HCT116 (cell line): ENCODE results near the gene CACNA1G. TPM values are rescaled to one million over a fixed set of nuclear protein-coding genes. Genes with fewer than 3 reads are reported as not detected.

Source experiments
- ATAC-seq: fragments of 200-7000 bp; cut with Tn5 transposase; 2 replicates; pipeline ENCODE4 v1.9.1; 2020; ENCODE audit warnings: mild to moderate bottlenecking, moderate library complexity
- BruUV-seq: library from RNA; stranded (reverse); fragments of 400-500 nt; replicated peaks from 2 replicates; lab custom pipeline; 2021; lab: Mats Ljungman, UMichigan
- CTCF ChIA-PET: fragments of 300-600 bp; sonication (Branson Sonifier 250); formaldehyde crosslinking; loops from one replicate; lab custom pipeline; 2021; ENCODE audit warnings: antibody characterized with exemption; lab: Charles Lee
- POLR2A ChIA-PET: fragments of 300-600, 350-600 bp; sonication (Branson Sonifier 250); formaldehyde crosslinking; loops from one replicate; lab custom pipeline; 2021; ENCODE audit warnings: antibody characterized with exemption; lab: Charles Lee
- RAD21 ChIA-PET, 2 experiments: fragments of 300-600 bp; sonication (Branson Sonifier 250); formaldehyde crosslinking; loops; one replicate each; lab custom pipeline; 2023; ENCODE audit warnings: low total read pairs in 2 of 2; ENCODE audit not compliant: uncharacterized antibody in 2 of 2, unreplicated experiment in 2 of 2, low non-redundant PET in 1 of 2; lab: Charles Lee
- DNase-seq: peaks from one replicate; pipeline ENCODE4 v3.0.0-alpha.2; 2010; ENCODE audit warnings: low read depth, low spot score
- H2AFZ ChIP-seq: fragments of 200-600 bp; shearing (Covaris generic), sonication (generic); 2 replicates; pipeline ENCODE4 v1.6.1; 2017; ENCODE audit warnings: low read depth, mixed run types, mixed read lengths, antibody characterized with exemption, low read length; ENCODE audit not compliant: poor library complexity, severe bottlenecking
- H3K27ac ChIP-seq: 2 replicates; pipeline ENCODE4 v1.5.1; 2012; ENCODE audit warnings: low read depth, low read length
- H3K27me3 ChIP-seq: fragments of 200-600 bp; sonication (generic); 2 replicates; pipeline ENCODE4 v1.6.1; 2016; ENCODE audit warnings: mixed run types, low read length, mixed read lengths; ENCODE audit not compliant: insufficient read depth
- H3K36me3 ChIP-seq, 2 experiments: fragments of 200-500 bp in 1 of 2; fragments of 200-600 bp in 1 of 2; sonication (Bioruptor generic) in 1 of 2; sonication (generic) in 1 of 2; 2 replicates each; pipeline versions ENCODE4 v1.5.1 to v1.6.1; 2014 to 2016; ENCODE audit warnings: low read length in 2 of 2, inconsistent platforms in 1 of 2, mixed read lengths in 1 of 2, mixed run types in 1 of 2; ENCODE audit not compliant: insufficient read depth in 2 of 2, control insufficient read depth in 1 of 2
- H3K4me1 ChIP-seq, 2 experiments: fragments of 200-600 bp in 1 of 2; sonication (generic) in 1 of 2; 2 replicates each; pipeline versions ENCODE4 v1.5.1 to v1.6.1; 2012 to 2017; ENCODE audit warnings: low read length in 2 of 2, inconsistent platforms in 1 of 2, mild to moderate bottlenecking in 1 of 2, mixed read lengths in 1 of 2, mixed run types in 1 of 2, moderate library complexity in 1 of 2; ENCODE audit not compliant: insufficient read depth in 2 of 2, control insufficient read depth in 1 of 2
- H3K4me2 ChIP-seq: fragments of 200-600 bp; sonication (generic); 2 replicates; pipeline ENCODE4 v1.6.1; 2017; ENCODE audit warnings: mixed run types, low read length, mixed read lengths
- H3K4me3 ChIP-seq, 2 experiments: fragments of 200-600 bp in 1 of 2; sonication (generic) in 1 of 2; replicated peaks in 1 of 2; 2 replicates each; pipeline ENCODE4 v1.5.1; 2011 to 2016; ENCODE audit warnings: low read length in 2 of 2, control low read depth in 1 of 2, low read depth in 1 of 2, mild to moderate bottlenecking in 1 of 2, mixed read lengths in 1 of 2, mixed run types in 1 of 2
- H3K79me2 ChIP-seq: fragments of 200-600 bp; sonication (generic); 2 replicates; pipeline ENCODE4 v1.6.1; 2017; ENCODE audit warnings: mild to moderate bottlenecking, mixed run types, low read length, moderate library complexity, mixed read lengths; ENCODE audit not compliant: insufficient read depth
- H3K9ac ChIP-seq: fragments of 200-600 bp; sonication (generic); 2 replicates; pipeline ENCODE4 v1.6.1; 2016; ENCODE audit warnings: low read length, mixed read lengths
- H3K9me2 ChIP-seq: fragments of 200-600 bp; sonication (generic), shearing (Covaris generic); 2 replicates; pipeline ENCODE4 v1.6.1; 2017; ENCODE audit warnings: mixed run types, mild to moderate bottlenecking, moderate library complexity; ENCODE audit not compliant: insufficient read depth
- H3K9me3 ChIP-seq, 2 experiments: fragments of 200-500 bp in 1 of 2; fragments of 200-600 bp in 1 of 2; sonication (Bioruptor generic) in 1 of 2; sonication (generic) in 1 of 2; 2 replicates each; pipeline ENCODE4 v1.6.1; 2014 to 2017; ENCODE audit warnings: low read length in 2 of 2, mixed read lengths in 2 of 2, inconsistent platforms in 1 of 2, low read depth in 1 of 2, mild to moderate bottlenecking in 1 of 2, mixed run types in 1 of 2, moderate library complexity in 1 of 2; ENCODE audit not compliant: control insufficient read depth in 1 of 2, insufficient read depth in 1 of 2
- H4K20me1 ChIP-seq: fragments of 200-600 bp; sonication (generic), shearing (Covaris generic); 2 replicates; pipeline ENCODE4 v1.6.1; 2017; ENCODE audit warnings: mixed run types, mild to moderate bottlenecking, moderate library complexity; ENCODE audit not compliant: insufficient read depth
- CBX3 ChIP-seq: IDR thresholded peaks from 2 replicates; pipeline ENCODE4 v1.6.1; 2012; ENCODE audit warnings: low read depth
- EZH2 ChIP-seq: fragments of 200-600 bp; sonication (generic); IDR thresholded peaks from 2 replicates; pipeline ENCODE4 v1.6.1; 2017; ENCODE audit warnings: antibody characterized with exemption, mixed run types
- FOSL1 ChIP-seq: IDR thresholded peaks from 2 replicates; pipeline ENCODE4 v1.6.1; 2012; ENCODE audit warnings: low read depth
- SP1 ChIP-seq: IDR thresholded peaks from 2 replicates; pipeline ENCODE4 v1.6.1; 2012; ENCODE audit warnings: low read depth
- YY1 ChIP-seq: IDR thresholded peaks from 2 replicates; pipeline ENCODE4 v1.6.1; 2011; ENCODE audit warnings: low read length, low read depth, moderate library complexity, mild to moderate bottlenecking; ENCODE audit not compliant: insufficient replicate concordance; ENCODE audit errors: extremely low read depth
- intact Hi-C: fragments of 100-400 bp; cut with micrococcal nuclease; formaldehyde crosslinking; loops from 2 replicates; pipeline ENCODE4 v1.10.0; 2022
- total RNA-seq: library from RNA; stranded (reverse); gene quantifications from one replicate; pipeline ENCODE4 v1.2.1, GENCODE V29; 2021; ENCODE audit not compliant: unreplicated experiment
- TF ChIP-seq, protein P1 (sequence below): IDR thresholded peaks from 2 replicates; pipeline ENCODE4 v1.6.1; 2012

The CACNA1G gene
- total RNA-seq, 1 experiment from 2014 or later: 3.4 TPM

DNA sequence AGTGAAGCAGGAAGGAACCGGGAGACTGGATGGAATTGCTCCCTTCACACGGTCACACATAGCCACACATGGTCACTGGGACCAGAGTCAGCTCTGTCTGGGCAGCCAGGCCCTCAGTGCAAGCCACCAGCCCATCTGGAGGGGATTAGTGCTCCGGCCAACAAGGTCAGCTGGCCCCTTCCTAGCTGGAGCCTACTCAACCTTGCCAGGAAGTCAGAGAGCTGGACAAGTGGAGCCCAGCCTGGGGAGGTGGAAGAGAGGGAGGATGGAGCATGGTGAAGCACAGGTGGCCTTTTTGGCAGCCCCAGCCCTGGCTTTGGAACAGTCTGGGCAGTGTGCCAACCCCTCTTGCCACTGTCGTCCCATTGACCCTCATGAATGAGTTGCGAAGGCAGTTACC is 3.7 kb upstream of the CACNA1G start:
- ChIA-PET POLR2A (interaction anchor here (0.8 kb wide), 1 partner anchor 74 kb away, joined by 3 read pairs; no protein-coding TSS in a partner anchor), RAD21 (no interaction called here), CTCF (interaction anchor here (0.8 kb wide), 1 partner anchor 74 kb away, joined by 3 read pairs; no protein-coding TSS in a partner anchor)
- no peak for TF ChIP-seq FOSL1
- TF ChIP-seq YY1: no peak
- TF ChIP-seq, protein P1, sequence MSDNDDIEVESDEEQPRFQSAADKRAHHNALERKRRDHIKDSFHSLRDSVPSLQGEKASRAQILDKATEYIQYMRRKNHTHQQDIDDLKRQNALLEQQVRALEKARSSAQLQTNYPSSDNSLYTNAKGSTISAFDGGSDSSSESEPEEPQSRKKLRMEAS: no peak
- no peak for TF ChIP-seq EZH2
- TF ChIP-seq CBX3: no peak
- Histone ChIP-seq H3K79me2 (no peaks in the 10 kb centered on the region), H3K36me3 (no peaks in the 10 kb centered on the region), H2AFZ (no peak overlapping the region), H4K20me1 (no peaks in the 10 kb centered on the region), H3K4me1 (peaks cover 6 to 18% of the 10 kb centered on the region in 2 experiments; a peak in 3 of 4 replicates), H3K9ac (no peak overlapping the region), H3K4me3 (no peak overlapping the region), H3K9me3 (no peaks in the 10 kb centered on the region), H3K9me2 (no peaks in the 10 kb centered on the region), H3K4me2 (no peak overlapping the region), H3K27ac (no peak overlapping the region), H3K27me3 (no peaks in the 10 kb centered on the region)
- BruUV-seq: no TSS peak
- no peak for DNase-seq
- ATAC-seq: no peak
- intact Hi-C loops: no loop called here

- H4K20me1 ChIP-seq: no peaks in the 10 kb centered on the region
- H3K4me1 ChIP-seq: peaks cover 6 to 18% of the 10 kb centered on the region in 2 experiments; a peak in 3 of 4 replicates
- no peaks in the 10 kb centered on the region for H3K27me3 ChIP-seq
- no peak overlapping the region for H2AFZ ChIP-seq
- no TSS peak for BruUV-seq
- no peak for TF ChIP-seq SP1
- intact Hi-C loops: no loop called here
- no peak overlapping the region for H3K9ac ChIP-seq
- H3K79me2 ChIP-seq: no peaks in the 10 kb centered on the region
- H3K9me2 ChIP-seq: no peaks in the 10 kb centered on the region
- ChIA-PET RAD21 (no interaction called here), CTCF (no interaction called here), POLR2A (no interaction called here)
- DNase-seq (no peak), ATAC-seq (no peak)
- H3K36me3 ChIP-seq: no peaks in the 10 kb centered on the region
- no peak overlapping the region for H3K4me3 ChIP-seq
- H3K27ac ChIP-seq: no peak overlapping the region
- H3K9me3 ChIP-seq: no peaks in the 10 kb centered on the region
- H3K4me2 ChIP-seq: no peak overlapping the region
These were observed 2.9 kb upstream of the CACNA1G start for GRCh38 chr17:50557630-50558029.
